ENCODE data around the gene ZNF248.

Gene ZNF248

DNA sequence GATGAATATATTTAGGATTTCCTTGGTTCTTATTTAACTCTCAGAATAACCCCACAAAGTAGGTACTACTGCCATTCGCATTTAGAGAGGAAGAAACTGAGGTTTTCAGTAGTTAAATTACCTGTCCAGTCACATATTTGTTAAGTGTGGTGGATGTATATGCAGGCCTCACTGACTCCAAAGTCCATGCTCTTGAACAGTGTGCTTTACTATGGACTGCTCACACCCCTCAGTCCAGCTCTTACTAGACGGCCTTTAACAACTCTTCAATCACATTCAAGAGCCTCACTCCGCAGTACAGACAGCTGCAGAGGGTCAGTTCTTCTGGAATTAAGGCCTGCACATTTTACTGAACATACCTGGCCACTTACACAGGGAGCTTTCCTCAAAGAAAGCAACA lies 36.2 kb downstream of the ZNF248 start:
- DNase-seq, result no peak

DNA sequence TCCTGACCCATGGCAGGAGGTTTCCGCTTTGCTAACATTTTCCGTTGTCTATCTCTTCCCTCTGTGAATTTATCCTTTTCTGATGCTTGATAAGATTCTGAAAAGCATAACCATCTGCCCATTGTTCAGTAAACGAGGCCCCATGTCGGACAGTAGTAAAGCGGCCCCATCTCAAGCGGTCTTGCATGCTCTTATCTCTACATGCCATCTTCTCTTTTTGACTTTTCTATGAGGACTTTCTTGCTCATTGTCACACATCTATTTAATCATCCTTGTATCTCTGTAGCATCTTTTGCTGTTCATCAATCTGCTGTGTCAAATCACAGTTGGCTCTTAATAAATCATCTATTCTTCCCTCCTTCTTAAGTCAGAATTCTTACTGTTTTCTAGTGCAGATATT lies 37.6 kb downstream of the ZNF248 start:
- no peak for DNase-seq

DNA sequence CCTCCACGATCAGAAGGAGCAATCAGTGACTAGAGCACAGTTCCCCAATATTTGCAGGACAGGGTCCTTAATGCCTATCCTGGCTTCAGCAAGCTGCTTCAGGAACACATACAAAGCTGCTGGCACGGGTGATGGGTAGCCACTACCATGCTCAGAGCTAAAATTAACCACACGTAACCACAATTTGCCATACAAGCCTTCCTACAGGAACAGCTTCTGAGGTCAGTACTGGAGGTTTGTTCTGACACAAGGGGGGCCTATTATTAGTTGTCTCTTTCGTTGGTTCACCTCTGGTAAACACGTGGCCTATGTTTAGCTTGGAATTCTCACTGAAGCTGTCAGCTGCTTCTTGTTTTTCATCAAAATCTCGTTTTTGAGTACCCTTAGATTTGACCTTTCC lies 41.1 kb downstream of the ZNF248 start:
- DNase-seq, result no peak

DNA sequence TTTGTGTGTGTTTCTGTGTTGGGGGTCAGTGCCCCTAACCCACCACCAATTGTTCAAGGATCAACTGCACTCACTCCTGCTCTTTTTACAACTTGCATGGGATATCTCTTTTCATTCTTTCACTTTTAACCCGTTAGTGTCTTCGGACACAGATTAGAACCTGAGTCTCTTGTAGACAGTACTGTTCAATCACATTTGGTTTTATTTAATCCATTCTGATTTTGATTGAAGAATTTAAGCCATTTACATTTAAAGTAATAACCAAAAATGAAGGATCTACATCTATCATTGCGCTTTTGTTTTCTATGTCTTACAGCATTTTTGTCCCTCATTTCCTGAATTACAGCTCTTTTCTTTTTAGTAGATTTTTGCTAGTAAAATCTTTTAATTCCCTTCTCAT lies 43.6 kb downstream of the ZNF248 start:
- DNase-seq, result no peak

DNA sequence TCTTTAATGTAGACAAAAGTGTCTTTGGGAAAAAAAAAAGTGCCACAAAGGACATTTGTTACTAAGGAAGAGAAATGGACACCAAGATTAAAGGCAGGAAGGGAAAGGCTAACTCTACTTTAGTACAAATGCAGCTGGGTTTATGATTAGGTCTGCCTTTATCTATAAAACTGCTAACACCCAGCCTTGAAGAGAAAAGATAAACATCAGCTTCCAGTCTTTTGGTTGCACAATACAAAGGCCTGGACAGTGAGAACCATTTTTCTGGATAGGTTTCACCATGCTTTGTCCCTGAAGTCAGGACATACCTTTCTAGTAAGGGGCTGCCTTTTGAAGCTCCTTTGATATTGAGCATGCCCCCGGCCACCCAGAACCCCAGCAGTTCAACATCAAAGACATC lies 45.1 kb downstream of the ZNF248 start:
- no peak for DNase-seq

DNA sequence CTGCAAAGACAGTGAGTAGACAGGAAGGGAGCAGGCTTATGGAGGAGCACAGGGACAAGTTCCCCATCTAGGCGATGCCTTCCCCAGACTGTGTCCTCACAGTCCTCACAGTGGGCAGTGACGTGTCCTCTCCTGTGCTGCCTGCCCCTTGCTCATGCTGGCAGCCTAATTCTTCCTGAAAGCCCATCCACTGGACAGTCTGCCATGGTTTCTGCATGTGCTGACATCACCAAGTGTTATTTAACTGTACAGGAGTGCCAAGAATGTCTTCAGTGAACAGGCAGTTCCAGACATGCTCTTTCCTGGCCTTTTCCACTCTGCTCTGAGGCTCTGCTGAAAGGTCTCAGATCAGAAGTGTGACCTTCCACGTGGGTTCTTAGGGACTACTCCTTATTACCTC lies 54.1 kb downstream of the ZNF248 start:
- no peak for DNase-seq

DNA sequence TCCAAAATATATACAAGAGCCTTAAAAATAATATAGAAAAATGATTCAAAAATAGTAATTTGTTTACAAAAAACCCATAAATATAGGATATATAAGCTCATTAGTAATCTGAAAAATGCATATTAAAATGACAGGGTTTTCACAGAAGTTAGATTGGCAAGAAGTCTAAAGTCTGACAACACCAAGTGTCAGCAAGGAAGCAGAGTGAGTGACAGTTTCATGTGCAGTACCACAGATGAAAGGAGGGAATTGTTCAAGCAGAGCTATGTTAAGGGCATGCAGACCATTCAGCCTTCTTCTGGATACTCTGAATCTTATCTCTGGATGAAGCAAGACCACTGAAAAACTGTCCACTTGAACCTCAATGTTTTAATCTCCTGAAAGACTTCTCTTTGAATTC lies 55.9 kb downstream of the ZNF248 start:
- DNase-seq, result no peak

DNA sequence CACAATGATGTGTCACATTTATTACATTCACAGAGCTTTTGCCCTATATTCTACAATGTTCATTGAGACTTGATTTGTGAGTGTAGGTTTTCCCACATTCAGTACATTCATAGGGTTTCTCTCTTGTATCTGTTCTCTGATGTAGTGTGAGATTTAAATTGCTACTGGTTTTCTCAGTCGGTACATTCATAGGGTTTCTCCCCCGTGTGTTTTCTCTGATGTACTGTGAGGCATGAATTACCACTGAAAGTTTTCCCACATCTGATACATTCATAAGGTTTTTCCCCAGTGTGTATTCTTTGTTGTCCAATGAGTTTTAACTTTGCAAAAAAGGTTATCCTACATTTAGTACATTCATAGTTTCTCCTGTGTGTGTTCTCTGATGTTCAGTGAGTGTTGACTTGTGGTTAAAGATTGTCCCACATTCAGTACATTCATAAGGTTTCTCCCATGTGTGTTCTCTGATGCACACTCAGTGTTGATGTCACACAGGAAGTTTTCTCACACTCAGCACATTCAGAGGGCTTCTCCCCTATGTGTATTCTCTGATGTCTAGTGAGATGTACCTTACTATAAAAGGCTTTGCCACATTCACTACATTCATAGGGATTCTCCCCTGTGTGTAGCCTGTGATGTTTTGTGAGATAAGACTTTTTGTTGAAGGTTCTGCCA lies 63.0 kb downstream of the ZNF248 start:
- DNase-seq, result no peak

DNA sequence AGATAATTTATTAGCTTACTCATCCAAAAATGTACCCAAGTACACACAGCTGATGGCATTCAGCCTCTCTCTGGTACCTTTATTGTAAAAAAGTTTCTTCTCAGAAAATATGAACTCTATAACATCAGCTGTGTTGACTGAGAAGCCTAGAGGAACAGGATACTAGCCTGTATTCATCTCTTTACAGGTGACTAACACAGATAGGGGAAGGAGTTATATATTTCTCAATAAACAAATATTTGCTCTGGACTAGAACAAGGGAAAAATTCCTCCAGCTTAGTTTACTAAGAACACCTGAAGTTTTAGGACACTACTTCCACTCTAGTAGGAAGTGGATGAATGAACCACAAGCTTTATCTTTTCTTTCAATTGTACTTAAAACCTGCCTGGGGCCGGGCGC lies 67.8 kb downstream of the ZNF248 start:
- no peak for DNase-seq

DNA sequence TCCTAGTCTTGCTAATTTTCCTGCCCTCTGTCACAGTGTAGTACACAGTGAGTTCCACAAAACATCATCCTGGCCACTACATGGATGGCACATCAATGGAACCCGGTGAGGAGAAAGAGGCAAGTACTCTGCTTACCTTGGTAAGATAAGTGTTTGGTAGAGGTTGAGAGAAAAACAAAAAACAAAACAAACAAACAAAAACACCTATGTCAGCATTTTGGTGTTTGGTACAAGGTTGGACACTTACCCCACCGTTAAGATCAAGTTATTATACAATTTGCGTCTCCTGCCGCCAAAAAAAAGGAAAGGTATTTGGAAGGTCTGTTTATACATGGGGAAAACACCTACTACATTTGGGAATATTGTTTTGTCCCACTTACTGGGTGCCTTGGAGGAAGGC lies 72.7 kb downstream of the ZNF248 start:
- DNase-seq, result no peak

DNA sequence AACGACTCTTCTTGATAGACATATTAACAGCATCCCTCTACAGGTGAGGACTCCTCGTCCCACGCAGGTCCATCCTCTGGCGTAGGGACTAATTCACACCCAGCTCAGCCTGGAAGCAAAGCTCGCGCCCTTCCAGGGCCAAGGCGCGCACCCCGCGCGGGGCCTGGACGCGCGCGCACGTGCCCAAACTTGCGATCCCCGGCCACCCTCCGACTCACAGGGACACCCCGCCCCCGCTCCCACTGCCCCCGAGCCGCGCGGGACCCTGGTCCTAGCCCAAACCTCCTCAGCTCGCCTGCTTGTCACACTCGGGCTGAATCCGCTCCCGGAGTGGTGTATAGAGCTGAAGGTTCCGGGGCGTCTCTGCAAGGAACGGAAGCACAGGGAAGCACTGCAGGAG lies 76.9 kb downstream of the ZNF248 start:
- DNase-seq, result no peak

DNA sequence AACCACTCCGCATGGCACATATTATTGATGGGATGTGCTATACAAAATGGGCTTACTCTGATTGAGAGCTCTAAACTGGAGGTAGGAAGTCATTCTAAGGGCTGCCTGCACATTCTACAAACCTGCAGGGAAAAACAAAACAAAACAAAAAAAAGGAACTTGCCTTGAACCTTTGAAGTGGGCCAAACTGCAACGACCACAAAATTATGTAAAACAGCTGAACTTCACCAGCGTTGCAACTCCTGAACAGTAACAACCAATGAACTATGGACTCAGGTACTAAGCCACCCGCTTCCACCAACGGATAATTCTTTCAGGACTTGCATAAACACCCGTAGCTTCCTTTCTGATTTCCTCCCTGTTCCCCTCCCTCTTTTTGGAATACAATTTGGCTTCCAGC lies 80.4 kb downstream of the ZNF248 start:
- no peak for DNase-seq

DNA sequence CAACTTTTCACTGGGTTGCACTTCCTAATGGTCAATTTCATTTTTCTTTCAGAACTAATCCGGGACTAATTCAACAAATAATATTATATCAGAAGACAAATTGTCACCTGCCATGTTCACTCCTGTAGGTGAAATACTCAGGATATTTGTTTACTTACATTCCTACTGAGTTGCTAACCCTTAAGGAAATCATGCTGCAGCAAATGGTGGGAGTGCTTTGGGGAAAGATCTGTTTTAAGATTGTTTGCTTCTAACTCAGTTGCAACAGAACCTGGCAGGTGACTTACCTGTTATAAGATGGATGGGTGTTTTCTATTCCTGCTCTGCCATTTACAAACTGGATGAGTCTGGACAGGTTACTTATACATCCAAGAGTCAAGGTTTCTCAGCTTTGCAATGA lies 81.8 kb downstream of the ZNF248 start:
- no peak for DNase-seq

DNA sequence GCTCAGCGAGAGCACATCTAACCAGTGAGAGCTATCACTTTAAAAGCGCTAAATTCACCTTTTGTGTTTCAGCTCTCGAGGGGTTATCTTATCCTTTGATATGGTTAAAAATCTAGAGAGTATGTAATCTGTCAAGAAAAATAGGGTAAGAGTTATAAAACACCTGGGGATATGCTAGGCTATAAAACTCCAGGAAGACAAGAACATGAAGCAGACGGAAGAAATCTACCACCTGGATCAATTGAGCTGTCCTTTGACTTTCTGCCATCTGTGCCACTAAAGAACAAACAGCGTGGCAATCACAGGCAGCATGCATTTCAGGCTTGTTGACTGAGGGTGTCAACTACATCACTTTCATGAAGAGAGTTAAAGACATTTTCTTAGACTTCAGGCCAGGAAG lies 83.1 kb downstream of the ZNF248 start:
- no peak for DNase-seq

DNA sequence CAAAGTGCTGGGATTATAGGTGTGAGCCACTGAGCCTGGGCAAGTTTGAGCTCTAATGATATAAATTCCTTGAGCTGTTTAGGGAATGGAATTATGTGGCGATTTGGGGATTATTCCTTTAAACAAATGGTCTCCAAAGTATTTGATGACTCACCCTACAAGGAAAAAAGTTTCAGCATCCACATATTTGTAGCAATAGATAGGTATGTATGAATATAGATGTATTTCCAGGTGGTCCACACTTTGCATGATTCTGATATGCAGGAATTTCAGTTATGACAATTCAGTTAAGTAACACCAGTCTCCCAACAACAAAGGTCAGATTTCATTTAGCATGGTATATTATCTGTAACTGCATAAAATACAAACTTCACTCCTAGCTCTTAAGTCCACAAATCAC lies 92.2 kb downstream of the ZNF248 start:
- no peak for DNase-seq

DNA sequence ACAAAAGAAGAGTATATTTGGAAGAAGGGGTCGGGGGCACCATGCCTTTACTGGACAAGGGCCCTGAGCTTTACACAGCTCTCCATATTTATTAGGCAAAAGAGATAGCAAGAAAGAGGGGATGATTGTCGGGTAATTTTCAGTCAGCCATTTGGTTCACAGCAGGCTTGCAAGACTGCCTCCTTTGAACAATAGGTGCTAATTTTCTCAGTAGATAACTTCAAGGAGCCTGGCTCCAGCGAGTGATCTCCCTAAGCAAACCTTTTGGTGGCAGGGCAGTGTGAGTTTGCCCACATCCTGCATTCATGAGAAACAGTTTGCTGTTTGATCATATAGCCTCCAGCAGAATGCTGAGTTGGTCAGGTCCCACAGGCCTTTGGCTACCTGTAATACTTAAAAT lies 94.3 kb downstream of the ZNF248 start:
- no peak for DNase-seq

DNA sequence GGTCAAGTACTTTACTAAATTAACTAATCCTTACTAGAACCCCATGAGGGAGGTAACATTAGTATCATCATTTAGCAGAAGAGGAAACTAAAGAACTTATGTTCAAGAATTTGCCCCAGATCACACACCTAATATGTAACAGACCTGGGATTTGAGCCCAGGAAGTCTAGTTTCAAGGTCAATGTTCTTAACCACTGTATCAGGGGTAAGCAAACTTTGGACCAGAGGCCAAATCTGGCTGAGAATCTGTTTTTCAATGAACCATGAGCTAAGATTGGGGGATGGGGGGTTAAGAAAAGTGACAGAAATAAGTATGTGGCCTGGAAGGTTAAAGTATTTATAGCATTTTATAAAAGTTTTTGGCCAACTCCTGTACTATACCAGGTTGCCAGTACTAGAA lies 95.1 kb downstream of the ZNF248 start:
- DNase-seq, result no peak

DNA sequence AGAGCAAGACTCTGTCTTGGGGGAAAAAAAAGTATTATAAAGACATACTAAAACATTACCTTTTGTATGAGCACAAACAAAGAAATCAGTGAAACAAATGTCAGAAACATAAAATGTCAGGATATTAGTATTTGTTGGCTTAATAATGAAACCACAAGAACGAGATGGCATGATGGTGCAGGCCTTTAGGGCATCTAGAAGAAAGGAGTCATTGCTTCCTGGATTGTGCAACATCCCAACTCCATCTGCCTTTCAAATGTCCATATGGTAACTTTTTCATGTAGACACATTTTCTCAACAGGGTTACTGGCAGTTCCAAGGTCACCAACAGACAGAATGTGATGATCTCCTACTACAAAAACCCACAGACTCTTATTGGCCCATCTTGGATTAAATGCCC lies 96.6 kb downstream of the ZNF248 start:
- no peak for DNase-seq

DNA sequence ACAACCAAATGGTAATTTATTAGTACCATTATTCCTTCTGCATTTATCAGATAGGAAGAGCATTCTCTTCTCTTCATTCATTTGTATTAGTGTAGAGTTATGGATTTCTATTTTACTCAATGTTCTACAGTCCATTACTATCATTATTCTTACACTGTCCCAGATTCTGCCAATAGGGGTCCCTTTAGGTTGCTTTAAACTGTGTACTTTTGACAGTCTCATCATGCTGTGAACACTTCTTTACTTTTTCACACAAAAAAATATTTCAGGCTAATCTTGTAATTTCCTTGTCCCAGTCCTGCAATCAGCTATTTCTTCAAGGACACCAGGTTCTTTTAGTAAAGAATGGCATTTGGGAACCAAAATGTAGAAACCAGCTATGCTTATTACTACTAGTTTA lies 99.3 kb downstream of the ZNF248 start:
- DNase-seq, result no peak

DNA sequence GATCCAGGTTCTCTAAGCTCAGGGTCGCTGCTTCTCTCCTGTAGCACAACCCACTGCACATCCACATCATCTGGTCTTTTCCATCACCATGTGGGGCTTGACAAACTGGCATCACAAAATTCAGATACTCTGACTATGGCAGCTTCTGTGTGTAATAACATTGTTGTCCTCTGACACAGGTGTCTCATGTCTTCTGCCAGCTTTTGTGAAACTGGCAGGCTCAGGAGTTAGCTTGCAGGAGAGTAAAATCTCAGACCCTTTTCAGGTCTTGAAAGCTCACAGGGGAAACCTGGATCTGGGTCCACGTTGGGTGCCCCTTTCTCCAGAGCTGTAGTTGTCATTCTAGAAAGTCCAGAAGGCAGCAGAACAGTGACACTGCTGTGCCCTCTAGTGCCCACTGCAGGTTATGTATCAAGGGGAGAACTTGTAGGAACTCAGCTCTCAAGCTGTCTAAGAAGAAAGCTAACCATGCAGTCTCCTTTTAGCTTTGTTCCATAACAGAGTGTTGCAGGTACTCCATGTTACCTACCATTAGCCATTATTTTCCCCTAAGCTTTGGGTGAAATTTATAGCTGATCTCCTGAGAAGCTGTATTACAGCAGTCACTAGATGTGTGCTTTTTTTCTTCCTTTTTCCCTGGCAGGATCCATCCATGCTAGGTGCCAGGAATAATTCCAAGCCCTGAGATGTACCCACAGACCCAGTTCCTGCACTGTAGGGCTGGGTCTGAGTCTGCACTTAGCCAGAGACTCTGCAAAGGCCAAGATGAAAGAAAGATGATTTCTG lies 102.7 kb downstream of the ZNF248 start:
- DNase-seq, result no peak

DNA sequence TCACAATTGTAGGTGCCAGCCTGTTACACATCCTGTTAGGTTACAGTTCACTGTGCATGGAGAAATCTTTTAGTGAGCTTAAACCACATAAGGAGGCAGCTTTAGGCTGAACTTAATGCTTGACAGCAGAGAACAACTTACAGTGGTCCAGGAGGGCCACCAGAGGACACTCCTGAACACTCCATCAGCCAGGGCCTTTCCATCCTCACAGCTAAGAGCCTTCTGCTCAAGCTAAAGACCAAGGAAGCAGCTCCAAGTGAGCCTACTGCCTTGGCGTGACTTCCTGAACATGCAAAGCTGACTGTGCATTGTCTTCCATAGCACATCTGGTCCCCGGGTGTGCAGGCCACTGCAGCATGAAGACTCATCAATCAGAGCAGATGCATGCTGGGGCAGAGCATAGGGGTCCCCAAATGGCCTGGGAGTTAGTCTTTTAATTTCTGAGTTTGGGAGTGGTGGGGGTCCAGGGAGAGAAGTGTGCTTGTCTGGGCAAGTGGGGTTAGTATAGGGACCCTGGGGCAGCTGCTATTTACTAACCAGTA lies 105.0 kb downstream of the ZNF248 start:
- no peak for DNase-seq

DNA sequence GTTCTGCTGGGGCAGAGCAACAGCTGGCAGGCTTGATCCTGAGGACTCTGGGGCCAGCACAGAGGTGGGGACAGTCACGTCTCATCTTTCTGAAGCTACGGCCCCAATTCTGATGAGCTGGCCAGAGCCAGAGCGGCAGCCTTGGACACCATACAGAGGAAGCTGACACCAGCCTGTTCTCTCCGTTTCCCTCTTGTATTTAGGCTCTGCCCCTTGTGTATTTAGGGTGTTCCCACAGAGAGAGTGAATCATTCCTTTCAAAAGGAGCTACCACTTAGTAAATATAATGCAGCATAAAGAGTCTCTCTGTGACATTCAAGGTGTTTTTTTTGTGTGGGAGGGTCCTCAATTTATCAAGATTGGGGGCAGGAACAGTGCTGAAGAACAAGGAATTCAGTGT lies 109.2 kb downstream of the ZNF248 start:
- no peak for DNase-seq

DNA sequence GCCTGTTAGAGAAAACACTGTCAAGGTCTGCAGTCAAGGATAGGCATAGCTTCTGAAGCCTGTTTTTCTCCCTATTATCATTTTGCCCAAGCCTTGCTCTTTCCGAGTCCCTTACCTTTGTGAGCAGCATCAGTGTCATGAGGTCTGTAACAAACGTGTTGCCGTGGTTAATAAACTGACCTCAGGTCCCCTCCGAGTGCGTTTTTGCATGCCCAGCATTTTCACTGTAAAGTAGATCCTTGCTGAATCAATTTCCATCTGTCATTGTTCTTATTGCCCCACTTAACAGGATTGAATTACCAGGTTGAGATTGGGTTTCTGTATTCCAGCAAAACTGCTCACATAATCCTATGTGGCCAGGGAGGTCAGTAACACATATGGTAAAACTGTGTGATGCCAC lies 110.3 kb downstream of the ZNF248 start:
- no peak for DNase-seq

DNA sequence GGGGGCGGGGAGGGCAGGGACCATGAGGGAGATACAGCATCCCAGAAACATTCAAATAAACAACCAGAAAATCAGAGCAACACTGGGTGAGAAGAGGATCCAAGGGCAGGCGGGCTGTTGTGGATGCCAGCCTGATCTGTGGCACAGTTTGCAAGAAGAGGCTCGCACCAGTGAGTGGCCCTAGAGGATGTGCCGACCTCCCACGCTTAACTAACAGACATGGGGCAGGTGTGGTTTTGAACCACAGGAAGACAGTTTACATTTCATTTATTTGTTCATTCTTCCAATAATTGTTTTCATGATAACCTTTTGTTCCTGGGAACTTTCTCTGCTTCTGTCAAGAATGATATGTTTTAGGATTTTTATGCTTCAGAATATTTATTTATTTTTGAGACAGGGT lies 115.6 kb downstream of the ZNF248 start:
- no peak for DNase-seq

All from fibroblast of skin of back (primary cell).